COLO668 (cell line): ENCODE results near the gene BCL2.

Source experiments
- DNase-seq: peaks from one replicate; lab custom pipeline; 2025; ENCODE audit not compliant: unreplicated experiment; lab: John Stamatoyannopoulos, UW

The BCL2 gene

GRCh38 chr18:63148449-63149301 is 170.9 kb downstream of the BCL2 start:
- DNase-seq: peak; percentile 41

- no peak for DNase-seq
These were observed 171.6 kb downstream of the BCL2 start for GRCh38 chr18:63147973-63148372.

- no peak for DNase-seq
These were observed 172.7 kb downstream of the BCL2 start for GRCh38 chr18:63146828-63147409.

GRCh38 chr18:63145851-63146555 is 173.6 kb downstream of the BCL2 start:
- DNase-seq: no peak

- DNase-seq: no peak
These were observed 174.3 kb downstream of the BCL2 start for GRCh38 chr18:63145166-63145850.

GRCh38 chr18:63144748-63145147 is 174.8 kb downstream of the BCL2 start:
- DNase-seq: no peak

- no peak for DNase-seq
These were observed 176.2 kb downstream of the BCL2 start for GRCh38 chr18:63143330-63143771.

GRCh38 chr18:63142594-63143225 is 176.9 kb downstream of the BCL2 start:
- DNase-seq: no peak

GRCh38 chr18:63141778-63142176 is 177.8 kb downstream of the BCL2 start:
- no peak for DNase-seq

- no peak for DNase-seq
These were observed 178.4 kb downstream of the BCL2 start for GRCh38 chr18:63140997-63141777.

GRCh38 chr18:63140038-63140450 is 179.5 kb downstream of the BCL2 start:
- DNase-seq: no peak

- no peak for DNase-seq
These were observed 180.9 kb downstream of the BCL2 start for GRCh38 chr18:63138436-63139340.

- no peak for DNase-seq
These were observed 181.6 kb downstream of the BCL2 start for GRCh38 chr18:63137999-63138435.

GRCh38 chr18:63135101-63135500 is 184.5 kb downstream of the BCL2 start:
- DNase-seq: no peak

GRCh38 chr18:63132819-63133200 is 186.8 kb downstream of the BCL2 start:
- DNase-seq: peak; percentile 52

- DNase-seq: no peak
These were observed 187.4 kb downstream of the BCL2 start for GRCh38 chr18:63131959-63132818.

- peak; percentile 40 for DNase-seq
These were observed 188.2 kb downstream of the BCL2 start for GRCh38 chr18:63131106-63131958.
